Transverse colon (tissue), 3 donors: ENCODE measurements around the gene CCM2.

ENCODE experiments used
- POLR2A ChIP-seq: fragments of 450-650 bp; IDR thresholded peaks from one replicate; pipeline ENCODE4 v1.6.1; 2016; ENCODE audit warnings: antibody characterized with exemption, mild to moderate bottlenecking, moderate library complexity
- TF ChIP-seq, protein P1 (sequence below), 5 experiments: fragments of 200-600 bp in 3 of 5; fragments of 450-650 bp in 2 of 5; sonication (generic) in 3 of 5; IDR thresholded peaks; 1 replicate in 2 of 5; 2 replicates in 3 of 5; pipeline ENCODE4 v1.5.1; 2016 to 2017; ENCODE audit warnings: antibody characterized with exemption in 5 of 5, inconsistent platforms in 3 of 5, mild to moderate bottlenecking in 2 of 5, moderate library complexity in 1 of 5

DNA sequence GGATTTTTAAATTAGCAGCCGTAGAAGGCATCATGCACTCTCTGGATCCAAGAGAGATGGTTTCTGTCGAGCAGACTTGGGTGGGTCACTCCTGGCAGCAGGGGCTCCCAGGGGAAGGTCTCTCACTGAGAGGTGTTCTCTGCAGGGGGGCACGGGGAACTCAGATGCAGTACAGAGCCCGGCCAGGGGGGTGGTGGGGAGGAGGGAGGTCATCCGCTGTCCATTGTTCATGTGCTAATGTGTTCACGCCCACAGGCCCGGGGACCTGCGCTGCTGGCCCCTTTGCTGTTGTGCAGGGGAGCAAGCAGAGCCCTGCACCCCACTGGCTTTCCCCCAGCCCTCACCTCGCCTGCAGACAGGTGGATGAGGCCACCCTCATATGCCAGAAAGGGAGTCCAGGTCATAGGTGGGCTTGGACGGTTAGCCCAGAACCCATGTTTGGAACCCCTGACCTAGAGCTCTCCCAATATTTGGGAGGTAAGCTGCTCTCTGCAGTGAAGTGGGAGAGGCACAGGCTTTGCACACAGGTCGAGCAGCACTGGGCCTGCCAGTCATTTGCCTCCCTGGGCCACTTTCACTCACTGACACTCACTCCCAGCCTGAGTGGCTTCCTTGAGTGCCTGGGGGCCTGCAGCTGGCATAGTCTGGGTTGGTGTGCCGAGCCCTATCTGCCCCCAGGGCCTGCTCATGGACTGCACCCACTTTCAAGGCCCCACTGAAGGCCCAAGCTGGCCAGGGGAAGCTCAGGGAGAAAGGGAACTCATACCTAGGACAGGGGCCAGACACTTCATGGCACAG is 124.1 kb downstream of the CCM2 start:
- TF ChIP-seq, protein P1, sequence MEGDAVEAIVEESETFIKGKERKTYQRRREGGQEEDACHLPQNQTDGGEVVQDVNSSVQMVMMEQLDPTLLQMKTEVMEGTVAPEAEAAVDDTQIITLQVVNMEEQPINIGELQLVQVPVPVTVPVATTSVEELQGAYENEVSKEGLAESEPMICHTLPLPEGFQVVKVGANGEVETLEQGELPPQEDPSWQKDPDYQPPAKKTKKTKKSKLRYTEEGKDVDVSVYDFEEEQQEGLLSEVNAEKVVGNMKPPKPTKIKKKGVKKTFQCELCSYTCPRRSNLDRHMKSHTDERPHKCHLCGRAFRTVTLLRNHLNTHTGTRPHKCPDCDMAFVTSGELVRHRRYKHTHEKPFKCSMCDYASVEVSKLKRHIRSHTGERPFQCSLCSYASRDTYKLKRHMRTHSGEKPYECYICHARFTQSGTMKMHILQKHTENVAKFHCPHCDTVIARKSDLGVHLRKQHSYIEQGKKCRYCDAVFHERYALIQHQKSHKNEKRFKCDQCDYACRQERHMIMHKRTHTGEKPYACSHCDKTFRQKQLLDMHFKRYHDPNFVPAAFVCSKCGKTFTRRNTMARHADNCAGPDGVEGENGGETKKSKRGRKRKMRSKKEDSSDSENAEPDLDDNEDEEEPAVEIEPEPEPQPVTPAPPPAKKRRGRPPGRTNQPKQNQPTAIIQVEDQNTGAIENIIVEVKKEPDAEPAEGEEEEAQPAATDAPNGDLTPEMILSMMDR (IDR thresholded peaks at IDR 0.05): no peak
- TF ChIP-seq POLR2A: no peak
